Right lobe of liver (tissue), 4 donors: ENCODE measurements around the gene AP1S3.
"Not testable (repeated sequence)": the region's sequence is repeated elsewhere in the genome, so short reads cannot be mapped to it uniquely, and the experiment has no call there.

Source experiments
- CTCF ChIP-seq, 4 donors: fragments of 200-600 bp in 3 of 4; fragments of 450-650 bp in 1 of 4; IDR thresholded peaks; one replicate each; pipeline versions ENCODE4 v1.5.1 to v1.8.0; 2016 to 2022; ENCODE audit warnings: antibody characterized with exemption in 4 of 4, mild to moderate bottlenecking in 2 of 4
- POLR2A ChIP-seq: fragments of 450-650 bp; IDR thresholded peaks from one replicate; pipeline ENCODE4 v1.6.1; 2017; ENCODE audit warnings: antibody characterized with exemption, mild to moderate bottlenecking
- donor health status: DM: no; HTN: no; CAD: no.
- donor health status: DM: no; HTN: no; CAD: no.
- donor health status: DM: no; HTN: yes; CAD: no.

GRCh38 chr2:223814764-223815163 lies 22.6 kb downstream of the AP1S3 start:
- not testable (repeated sequence) for TF ChIP-seq CTCF (IDR thresholded peaks at IDR 0.05); POLR2A
